Hepatocyte (in vitro differentiated cells): ENCODE results near the gene SPATA21. TPM values are rescaled to one million over a fixed set of nuclear protein-coding genes. Genes with fewer than 3 reads are reported as not detected.
"Not testable (repeated sequence)": the region's sequence is repeated elsewhere in the genome, so short reads cannot be mapped to it uniquely, and the experiment has no call there.

Experiments used
- DNase-seq: peaks from one replicate; pipeline ENCODE4 v3.0.0-alpha.2; 2016; ENCODE audit warnings: low spot score
- H2AFZ ChIP-seq: fragments of 200-600 bp; sonication (generic); 2 replicates; pipeline ENCODE4 v1.6.0; 2016; ENCODE audit warnings: antibody characterized with exemption, mild to moderate bottlenecking
- H3K27ac ChIP-seq: fragments of 200-600 bp; sonication (generic); 2 replicates; pipeline ENCODE4 v1.5.1; 2016; ENCODE audit warnings: mild to moderate bottlenecking
- H3K27me3 ChIP-seq: fragments of 200-600 bp; sonication (generic); 2 replicates; pipeline ENCODE4 v1.6.1; 2016
- H3K36me3 ChIP-seq: fragments of 200-600 bp; sonication (generic); replicated peaks from 2 replicates; pipeline ENCODE4 v1.5.1; 2016; ENCODE audit warnings: low read depth; ENCODE audit not compliant: insufficient read depth
- H3K4me1 ChIP-seq: fragments of 200-600 bp; sonication (generic); 2 replicates; pipeline ENCODE4 v1.5.1; 2016; ENCODE audit warnings: mild to moderate bottlenecking, moderate library complexity; ENCODE audit not compliant: insufficient read depth
- H3K4me2 ChIP-seq: fragments of 200-600 bp; sonication (generic); 2 replicates; pipeline ENCODE4 v1.6.0; 2016
- H3K4me3 ChIP-seq: fragments of 200-600 bp; sonication (generic); 2 replicates; pipeline ENCODE4 v1.5.1; 2016; ENCODE audit warnings: mild to moderate bottlenecking
- H3K79me2 ChIP-seq: fragments of 200-600 bp; sonication (generic); 2 replicates; pipeline ENCODE4 v1.6.0; 2017; ENCODE audit warnings: mild to moderate bottlenecking
- H3K9me2 ChIP-seq: fragments of 200-600 bp; sonication (generic); replicated peaks from 2 replicates; pipeline ENCODE4 v1.6.0; 2017; ENCODE audit warnings: mild to moderate bottlenecking; ENCODE audit not compliant: insufficient read depth
- H3K9me3 ChIP-seq: fragments of 200-600 bp; sonication (generic); 2 replicates; pipeline ENCODE4 v1.5.1; 2016; ENCODE audit warnings: low read depth, mild to moderate bottlenecking
- H4K20me1 ChIP-seq: fragments of 200-600 bp; sonication (generic); 2 replicates; pipeline ENCODE4 v1.6.0; 2016; ENCODE audit warnings: mild to moderate bottlenecking; ENCODE audit not compliant: insufficient read depth, poor library complexity, severe bottlenecking
- EZH2 ChIP-seq: fragments of 200-600 bp; sonication (generic); IDR thresholded peaks from 2 replicates; pipeline ENCODE4 v1.6.1; 2016; ENCODE audit warnings: antibody characterized with exemption, mild to moderate bottlenecking, borderline replicate concordance
- EZH2phosphoT487 ChIP-seq: fragments of 200-600 bp; sonication (generic); IDR thresholded peaks from one replicate; pipeline ENCODE4 v1.6.1; 2018; ENCODE audit warnings: antibody characterized with exemption, mild to moderate bottlenecking, low read depth, moderate library complexity; ENCODE audit not compliant: unreplicated experiment, severe bottlenecking
- WGBS: methylation state at CpG from one replicate; pipeline ENCODE4 v1.1.6; 2016; ENCODE audit warnings: low lambda C conversion rate; ENCODE audit errors: missing lambda C conversion rate; 5-methylcytosine and 5-hydroxymethylcytosine counted together
- polyA plus RNA-seq: library from polyadenylated mRNA; unstranded; fragments of >200 nt; fragmentation: Nextera tagmentation; extraction: Ambion mirVana; gene quantifications from 2 replicates; pipeline ENCODE4 v1.2.1, GENCODE V29; 2016
- total RNA-seq: library from RNA; depleted of rRNA; stranded (reverse); fragments of >200 nt; gene quantifications from 2 replicates; pipeline ENCODE4 v1.2.3, GENCODE V29; 2014
- TF ChIP-seq, protein P1 (sequence below): fragments of 200-600 bp; sonication (generic); IDR thresholded peaks from 2 replicates; pipeline ENCODE4 v1.5.1; 2016; ENCODE audit warnings: antibody characterized with exemption, mild to moderate bottlenecking; ENCODE audit not compliant: poor library complexity

The SPATA21 gene, protein sequence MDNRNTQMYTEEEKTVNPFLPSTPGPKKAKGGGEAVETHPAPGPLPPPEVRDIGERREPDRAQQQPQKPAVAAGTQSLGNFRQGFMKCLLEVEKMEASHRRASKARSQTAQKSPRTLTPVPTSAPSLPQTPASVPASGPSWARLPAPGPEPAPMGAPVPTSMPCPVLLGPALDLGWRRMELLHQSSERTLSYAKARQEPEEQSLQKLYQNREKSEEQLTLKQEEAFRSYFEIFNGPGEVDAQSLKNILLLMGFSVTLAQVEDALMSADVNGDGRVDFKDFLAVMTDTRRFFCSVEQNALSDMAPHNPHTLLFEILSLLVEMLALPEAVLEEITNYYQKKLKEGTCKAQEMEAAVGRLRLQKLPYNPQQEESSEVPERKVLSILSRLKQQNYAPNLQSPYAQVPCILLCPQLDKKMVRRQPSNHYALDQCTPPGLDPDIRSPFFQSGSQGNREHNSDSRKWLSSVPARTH
- total RNA-seq (0.30 TPM in 1 of 2 replicates, not detected in the other), polyA plus RNA-seq (0.46 and 0.92 TPM in 2 replicates)

DNA sequence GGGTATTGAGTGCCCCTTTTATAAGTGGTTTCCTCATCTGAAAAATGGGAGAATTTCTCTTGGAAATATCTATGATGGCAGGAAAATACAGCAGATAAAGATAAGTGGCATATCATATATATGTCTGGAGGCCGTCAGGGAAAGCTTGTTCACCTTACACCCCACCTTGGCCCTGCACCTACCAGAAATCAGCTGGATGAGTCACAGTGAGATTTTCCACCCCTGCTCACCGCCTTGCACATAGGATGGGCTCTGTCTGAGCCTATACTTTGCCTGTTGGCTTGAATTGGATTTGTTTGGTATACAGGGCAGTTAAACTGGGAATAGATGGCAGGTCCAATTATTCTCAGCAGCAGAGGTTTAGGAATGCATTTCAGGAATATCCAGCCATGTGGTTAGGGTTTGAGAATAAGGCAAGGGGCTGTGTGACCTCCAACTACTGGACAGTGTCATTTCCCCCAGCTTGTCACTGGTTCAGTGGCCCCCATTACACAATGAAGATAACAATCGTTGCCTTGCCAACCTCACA is at the start of gene SPATA21:
Gene SPATA21 (minus strand): TSS at position 479 of the 529 bp plus-strand sequence. CDS start 6,053 bp downstream, outside the sequence.
- H3K27me3 ChIP-seq, result no peaks in the 10 kb centered on the region
- no peak within 1 kb of the TSS for H3K4me2 ChIP-seq
- H3K9me2 ChIP-seq, result no peaks in the 10 kb centered on the region
- H3K79me2 ChIP-seq, result peaks cover 14% of the 10 kb centered on the region
- H3K36me3 ChIP-seq, result no peaks in the 10 kb centered on the region
- no peaks in the 10 kb centered on the region for H4K20me1 ChIP-seq
- H3K4me3 ChIP-seq, result no peak within 1 kb of the TSS
- no peak within 1 kb of the TSS for H2AFZ ChIP-seq
- no peaks in the 10 kb centered on the region for H3K9me3 ChIP-seq
- 69% methylated on average over 3 of the region's 3 CpGs for WGBS
- no peak within 1 kb of the TSS for H3K27ac ChIP-seq
- no peak for DNase-seq
- peaks cover 6% of the 10 kb centered on the region for H3K4me1 ChIP-seq
- TF ChIP-seq EZH2phosphoT487, result no peak
- TF ChIP-seq, protein P1, sequence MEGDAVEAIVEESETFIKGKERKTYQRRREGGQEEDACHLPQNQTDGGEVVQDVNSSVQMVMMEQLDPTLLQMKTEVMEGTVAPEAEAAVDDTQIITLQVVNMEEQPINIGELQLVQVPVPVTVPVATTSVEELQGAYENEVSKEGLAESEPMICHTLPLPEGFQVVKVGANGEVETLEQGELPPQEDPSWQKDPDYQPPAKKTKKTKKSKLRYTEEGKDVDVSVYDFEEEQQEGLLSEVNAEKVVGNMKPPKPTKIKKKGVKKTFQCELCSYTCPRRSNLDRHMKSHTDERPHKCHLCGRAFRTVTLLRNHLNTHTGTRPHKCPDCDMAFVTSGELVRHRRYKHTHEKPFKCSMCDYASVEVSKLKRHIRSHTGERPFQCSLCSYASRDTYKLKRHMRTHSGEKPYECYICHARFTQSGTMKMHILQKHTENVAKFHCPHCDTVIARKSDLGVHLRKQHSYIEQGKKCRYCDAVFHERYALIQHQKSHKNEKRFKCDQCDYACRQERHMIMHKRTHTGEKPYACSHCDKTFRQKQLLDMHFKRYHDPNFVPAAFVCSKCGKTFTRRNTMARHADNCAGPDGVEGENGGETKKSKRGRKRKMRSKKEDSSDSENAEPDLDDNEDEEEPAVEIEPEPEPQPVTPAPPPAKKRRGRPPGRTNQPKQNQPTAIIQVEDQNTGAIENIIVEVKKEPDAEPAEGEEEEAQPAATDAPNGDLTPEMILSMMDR, result no peak
- TF ChIP-seq EZH2, result no peak

DNA sequence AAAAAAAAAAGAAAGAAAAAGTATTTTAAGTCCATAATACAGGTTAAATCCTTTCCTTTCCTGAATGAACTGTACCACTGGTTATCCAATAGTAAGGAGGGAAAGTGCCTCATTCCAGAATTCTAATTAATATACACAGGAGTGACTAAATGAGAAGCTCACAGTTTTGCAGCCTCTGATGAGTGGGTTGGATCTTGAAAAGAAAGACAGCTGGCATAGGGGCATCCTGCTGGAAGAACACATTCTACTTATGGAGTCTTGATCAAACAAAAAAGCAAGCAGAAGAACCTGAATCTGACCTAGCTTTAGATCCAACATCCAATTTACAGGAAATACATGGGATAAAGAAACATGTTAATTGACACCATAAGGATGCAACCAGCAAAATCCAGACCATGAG is 49.8 kb upstream of the SPATA21 start:
- H4K20me1 ChIP-seq, H3K9me3 ChIP-seq, H3K4me1 ChIP-seq, H3K27me3 ChIP-seq, DNase-seq, H3K27ac ChIP-seq, H3K9me2 ChIP-seq, H2AFZ ChIP-seq, H3K36me3 ChIP-seq, H3K4me2 ChIP-seq, H3K79me2 ChIP-seq, H3K4me3 ChIP-seq: not testable (repeated sequence)

DNA sequence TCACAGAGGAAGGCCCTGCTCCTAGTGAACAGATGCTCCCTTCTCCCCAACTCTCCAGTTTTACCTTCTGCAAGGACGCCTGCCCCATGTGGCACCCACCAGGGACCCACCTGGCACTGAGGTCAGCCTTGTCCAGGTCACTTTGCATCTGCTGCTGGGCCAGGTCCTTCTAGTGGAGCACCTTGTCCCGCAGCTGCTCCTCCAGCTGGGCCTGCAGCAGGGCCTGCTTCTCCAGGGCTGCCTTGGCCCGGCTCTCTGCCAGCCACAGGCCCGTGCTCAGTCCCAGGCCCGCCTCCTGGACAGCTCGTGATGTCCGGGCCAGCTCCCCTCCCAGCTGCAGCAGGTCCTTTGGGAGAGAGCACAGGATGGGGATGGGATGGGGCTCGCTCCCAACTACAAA is 49.1 kb upstream of the SPATA21 start:
- H4K20me1 ChIP-seq, H3K9me3 ChIP-seq, DNase-seq, H2AFZ ChIP-seq, H3K4me1 ChIP-seq, H3K36me3 ChIP-seq, H3K27me3 ChIP-seq, H3K9me2 ChIP-seq, H3K4me2 ChIP-seq, H3K4me3 ChIP-seq, H3K27ac ChIP-seq, H3K79me2 ChIP-seq: not testable (repeated sequence)
- 98% methylated on average over 8 of the region's 8 CpGs for WGBS

DNA sequence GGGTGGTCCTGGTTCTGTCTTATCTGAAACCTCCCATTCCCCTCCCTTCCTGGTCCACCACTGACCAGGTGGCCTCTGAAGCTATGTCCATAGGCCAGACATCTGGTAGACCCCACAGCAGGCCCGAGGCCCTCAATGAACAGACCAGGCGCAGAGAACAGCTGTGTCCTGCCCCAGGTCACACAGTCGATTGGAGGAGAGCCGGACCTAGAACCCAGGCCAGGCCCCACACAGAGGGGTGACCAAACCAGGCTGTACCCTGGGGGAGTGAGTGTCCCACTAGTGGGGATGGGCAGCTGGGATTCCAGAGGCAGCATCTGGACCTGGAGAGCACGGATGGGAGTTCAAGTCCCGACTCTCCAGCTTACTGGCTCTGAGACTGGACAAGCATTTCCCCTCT is 47.7 kb upstream of the SPATA21 start:
- H3K36me3 ChIP-seq, result no peaks in the 10 kb centered on the region
- no peak overlapping the region for H3K4me2 ChIP-seq
- 97% methylated on average over 6 of the region's 6 CpGs for WGBS
- H3K4me3 ChIP-seq, result no peak overlapping the region
- H3K27me3 ChIP-seq, result no peaks in the 10 kb centered on the region
- H3K9me3 ChIP-seq, result no peaks in the 10 kb centered on the region
- H2AFZ ChIP-seq, result no peak overlapping the region
- H3K4me1 ChIP-seq, result no peaks in the 10 kb centered on the region
- DNase-seq, result no peak
- no peaks in the 10 kb centered on the region for H4K20me1 ChIP-seq
- no peak overlapping the region for H3K27ac ChIP-seq
- TF ChIP-seq EZH2phosphoT487, result no peak
- TF ChIP-seq EZH2, result no peak
- TF ChIP-seq, protein P1, result no peak
- no peaks in the 10 kb centered on the region for H3K9me2 ChIP-seq
- H3K79me2 ChIP-seq, result no peaks in the 10 kb centered on the region
